H1 (cell line): ENCODE results near the gene ICAM2. TPM values are rescaled to one million over a fixed set of nuclear protein-coding genes. Genes with fewer than 3 reads are reported as not detected.

Source experiments
- GABPA ChIP-seq: IDR thresholded peaks from 2 replicates; pipeline ENCODE4 v1.6.1; 2011; ENCODE audit warnings: mild to moderate bottlenecking, low read length, moderate library complexity, borderline replicate concordance; ENCODE audit not compliant: insufficient read depth
- NANOG ChIP-seq: IDR thresholded peaks from 2 replicates; pipeline ENCODE4 v1.6.1; 2011; ENCODE audit warnings: low read length, low read depth, mild to moderate bottlenecking, inconsistent platforms; ENCODE audit not compliant: insufficient read depth, poor library complexity, severe bottlenecking
- polyA plus RNA-seq, 7 experiments: library from polyadenylated mRNA; depleted of rRNA in 3 of 7; stranded (reverse) in 5 of 7; unstranded in 2 of 7; fragments of >200 nt in 5 of 7; fragments of 200-250 nt in 2 of 7; gene quantifications; 1 replicate in 5 of 7; 2 replicates in 1 of 7; 4 replicates in 1 of 7; pipeline versions ENCODE4 v1.2.1 to v1.2.3, GENCODE V29; 2011 to 2013; ENCODE audit warnings: missing spikeins in 2 of 7, mixed read lengths in 2 of 7
- total RNA-seq: library from RNA; stranded (reverse); fragmentation: NEBNext Ultra II Directional; extraction: Animal tissue kit (Norgen Biotek cat#: 25700); gene quantifications from 2 replicates; pipeline ENCODE4 v1.2.1, GENCODE V29; 2021

Gene ICAM2
- total and polyA plus RNA-seq, 2 of the 8 experiments (the other 6 are each of a cell fraction or from before 2014, with no cell fraction given), result 0.45 to 0.63 TPM

- no peak for TF ChIP-seq GABPA
- TF ChIP-seq NANOG, result no peak
Observed at GRCh38 chr17:63998050-63998720, 22.2 kb downstream of the ICAM2 start, which contains the start of gene PRR29 (continued).
